ENCODE data around the gene TMC4.
"Not testable (repeated sequence)": the region's sequence is repeated elsewhere in the genome, so short reads cannot be mapped to it uniquely, and the experiment has no call there.

TMC4 gene

GRCh38 chr19:54189145-54189734, 16.3 kb upstream of the TMC4 start, which contains the start of gene MBOAT7:
TSS of gene MBOAT7 (minus strand) at chr19:54189580. CDS start at chr19:54188508, 1,072 bp downstream.
- H3K27ac ChIP-seq, result peak within 1 kb of the TSS; percentile 97
- TF ChIP-seq CTCF (conservative IDR thresholded peaks at IDR 0.05), result peak; percentile 77

- no peak for TF ChIP-seq CTCF (conservative IDR thresholded peaks at IDR 0.05)
- peak overlapping the region; percentile 97 for H3K27ac ChIP-seq
Observed at GRCh38 chr19:54188215-54188871, 15.4 kb upstream of the TMC4 start.

- H3K27ac ChIP-seq, result peak overlapping the region; percentile 97; the same call in 1 of the 2 replicates
- TF ChIP-seq CTCF (conservative IDR thresholded peaks at IDR 0.05), result no peak
Observed at GRCh38 chr19:54186934-54187381, 14.0 kb upstream of the TMC4 start.

GRCh38 chr19:54186351-54186750, 13.4 kb upstream of the TMC4 start:
- no peak for TF ChIP-seq CTCF (conservative IDR thresholded peaks at IDR 0.05)
- H3K27ac ChIP-seq, result peak overlapping the region; percentile 97; the same call in 1 of the 2 replicates

- H3K27ac ChIP-seq, result no peak overlapping the region; the same call in 1 of the 2 replicates
- TF ChIP-seq CTCF (conservative IDR thresholded peaks at IDR 0.05), result no peak
Observed at GRCh38 chr19:54183431-54183830, 10.5 kb upstream of the TMC4 start.

GRCh38 chr19:54181894-54182293, 8.9 kb upstream of the TMC4 start:
- not testable (repeated sequence) for H3K27ac ChIP-seq

- H3K27ac ChIP-seq, result peak overlapping the region; percentile 9; the same call in 1 of the 2 replicates
- TF ChIP-seq CTCF (conservative IDR thresholded peaks at IDR 0.05), result no peak
Observed at GRCh38 chr19:54180691-54181091, 7.7 kb upstream of the TMC4 start.

- TF ChIP-seq CTCF (conservative IDR thresholded peaks at IDR 0.05), result peak; percentile 66
Observed at GRCh38 chr19:54179921-54180461, 7.0 kb upstream of the TMC4 start.

More at GRCh38 chr19:54179921-54180461, 7.0 kb upstream of the TMC4 start:
- peak overlapping the region; percentile 9; the same call in 1 of the 2 replicates for H3K27ac ChIP-seq
